ENCODE measurements around the gene RAPGEF6.

RAPGEF6 gene

GRCh38 chr5:131548176-131548575 lies 86.9 kb downstream of the RAPGEF6 start:
- H3K27ac Mint-ChIP-seq: no peak overlapping the region
- H3K9me3 Mint-ChIP-seq: no peaks in the 10 kb centered on the region
- no peak for ATAC-seq
- peaks cover 24% of the 10 kb centered on the region for H3K4me1 Mint-ChIP-seq
- H3K27me3 Mint-ChIP-seq: no peaks in the 10 kb centered on the region
- no peak overlapping the region for H3K4me3 Mint-ChIP-seq
- peaks cover 60% of the 10 kb centered on the region for H3K36me3 Mint-ChIP-seq

- Mint-ChIP-seq H3K9me3 (no peaks in the 10 kb centered on the region), H3K27me3 (no peaks in the 10 kb centered on the region), H3K27ac (no peak overlapping the region), H3K4me1 (peaks cover 11% of the 10 kb centered on the region), H3K4me3 (no peak overlapping the region), H3K36me3 (peaks cover 55% of the 10 kb centered on the region)
- no peak for ATAC-seq
Observed at GRCh38 chr5:131545845-131546244, 89.2 kb downstream of the RAPGEF6 start.

- ATAC-seq: no peak
- Mint-ChIP-seq H3K27me3 (no peaks in the 10 kb centered on the region), H3K27ac (peak overlapping the region; percentile 6), H3K4me1 (no peaks in the 10 kb centered on the region), H3K9me3 (no peaks in the 10 kb centered on the region), H3K36me3 (peaks cover 42% of the 10 kb centered on the region), H3K4me3 (no peak overlapping the region)
Observed at GRCh38 chr5:131542723-131543122, 92.3 kb downstream of the RAPGEF6 start.

- no peak overlapping the region for H3K4me3 Mint-ChIP-seq
Observed at GRCh38 chr5:131541762-131542161, 93.3 kb downstream of the RAPGEF6 start.

GRCh38 chr5:131541071-131541470 lies 94.0 kb downstream of the RAPGEF6 start:
- no peak overlapping the region for H3K4me3 Mint-ChIP-seq
- no peak overlapping the region for H3K27ac Mint-ChIP-seq
- no peaks in the 10 kb centered on the region for H3K27me3 Mint-ChIP-seq
- H3K36me3 Mint-ChIP-seq: peaks cover 34% of the 10 kb centered on the region
- H3K4me1 Mint-ChIP-seq: peaks cover 13% of the 10 kb centered on the region
- H3K9me3 Mint-ChIP-seq: no peaks in the 10 kb centered on the region
- no peak for ATAC-seq

More at GRCh38 chr5:131541762-131542161, 93.3 kb downstream of the RAPGEF6 start:
- ATAC-seq: no peak
- Mint-ChIP-seq H3K27ac (no peak overlapping the region), H3K9me3 (no peaks in the 10 kb centered on the region), H3K4me1 (peaks cover 6% of the 10 kb centered on the region), H3K27me3 (no peaks in the 10 kb centered on the region), H3K36me3 (peaks cover 35% of the 10 kb centered on the region)

GRCh38 chr5:131539251-131539650 lies 95.8 kb downstream of the RAPGEF6 start:
- H3K36me3 Mint-ChIP-seq: peaks cover 28% of the 10 kb centered on the region
- H3K27me3 Mint-ChIP-seq: no peaks in the 10 kb centered on the region
- no peak overlapping the region for H3K27ac Mint-ChIP-seq
- no peaks in the 10 kb centered on the region for H3K9me3 Mint-ChIP-seq
- no peak for ATAC-seq
- H3K4me3 Mint-ChIP-seq: no peak overlapping the region
- peaks cover 14% of the 10 kb centered on the region for H3K4me1 Mint-ChIP-seq

- peaks cover 14% of the 10 kb centered on the region for H3K4me1 Mint-ChIP-seq
- H3K4me3 Mint-ChIP-seq: no peak overlapping the region
- H3K27me3 Mint-ChIP-seq: no peaks in the 10 kb centered on the region
- no peak for ATAC-seq
- peaks cover 27% of the 10 kb centered on the region for H3K36me3 Mint-ChIP-seq
- no peaks in the 10 kb centered on the region for H3K9me3 Mint-ChIP-seq
- no peak overlapping the region for H3K27ac Mint-ChIP-seq
Observed at GRCh38 chr5:131538177-131538593, 96.8 kb downstream of the RAPGEF6 start.

- no peaks in the 10 kb centered on the region for H3K27me3 Mint-ChIP-seq
- peaks cover 18% of the 10 kb centered on the region for H3K36me3 Mint-ChIP-seq
- no peaks in the 10 kb centered on the region for H3K9me3 Mint-ChIP-seq
- peak overlapping the region; percentile 17 for H3K27ac Mint-ChIP-seq
- no peak overlapping the region for H3K4me3 Mint-ChIP-seq
- ATAC-seq: no peak
- peaks cover 18% of the 10 kb centered on the region for H3K4me1 Mint-ChIP-seq
Observed at GRCh38 chr5:131536850-131537448, 98.1 kb downstream of the RAPGEF6 start.

GRCh38 chr5:131536211-131536826 lies 98.7 kb downstream of the RAPGEF6 start:
- ATAC-seq: peak; percentile 94
- Mint-ChIP-seq H3K27ac (peak overlapping the region; percentile 17), H3K4me3 (peak overlapping the region; percentile 1), H3K4me1 (peaks cover 18% of the 10 kb centered on the region), H3K36me3 (peaks cover 18% of the 10 kb centered on the region), H3K27me3 (no peaks in the 10 kb centered on the region), H3K9me3 (no peaks in the 10 kb centered on the region)

- Mint-ChIP-seq H3K4me3 (no peak overlapping the region), H3K4me1 (peaks cover 18% of the 10 kb centered on the region), H3K27ac (peak overlapping the region; percentile 42), H3K36me3 (peaks cover 12% of the 10 kb centered on the region), H3K9me3 (no peaks in the 10 kb centered on the region), H3K27me3 (no peaks in the 10 kb centered on the region)
- ATAC-seq: no peak
Observed at GRCh38 chr5:131534974-131535373, 100.1 kb downstream of the RAPGEF6 start.

- H3K4me1 Mint-ChIP-seq: peaks cover 21% of the 10 kb centered on the region
- no peak overlapping the region for H3K4me3 Mint-ChIP-seq
- no peak for ATAC-seq
Observed at GRCh38 chr5:131533836-131534235, 101.2 kb downstream of the RAPGEF6 start.

GRCh38 chr5:131532031-131532640 lies 102.9 kb downstream of the RAPGEF6 start:
- Mint-ChIP-seq H3K36me3 (peaks cover 24% of the 10 kb centered on the region), H3K27ac (no peak overlapping the region), H3K4me3 (no peak overlapping the region), H3K27me3 (no peaks in the 10 kb centered on the region), H3K9me3 (no peaks in the 10 kb centered on the region), H3K4me1 (peaks cover 29% of the 10 kb centered on the region)
- ATAC-seq: no peak

More at GRCh38 chr5:131533836-131534235, 101.2 kb downstream of the RAPGEF6 start:
- Mint-ChIP-seq H3K9me3 (no peaks in the 10 kb centered on the region), H3K27ac (no peak overlapping the region), H3K27me3 (no peaks in the 10 kb centered on the region), H3K36me3 (peaks cover 13% of the 10 kb centered on the region)

- ATAC-seq: no peak
- H3K27me3 Mint-ChIP-seq: no peaks in the 10 kb centered on the region
- H3K4me1 Mint-ChIP-seq: peaks cover 31% of the 10 kb centered on the region
- H3K27ac Mint-ChIP-seq: no peak overlapping the region
- H3K9me3 Mint-ChIP-seq: no peaks in the 10 kb centered on the region
- H3K4me3 Mint-ChIP-seq: no peak overlapping the region
- H3K36me3 Mint-ChIP-seq: peaks cover 33% of the 10 kb centered on the region
Observed at GRCh38 chr5:131530706-131531331, 104.2 kb downstream of the RAPGEF6 start.

- Mint-ChIP-seq H3K4me1 (peaks cover 34% of the 10 kb centered on the region), H3K4me3 (no peak overlapping the region), H3K36me3 (peaks cover 23% of the 10 kb centered on the region), H3K27me3 (no peaks in the 10 kb centered on the region), H3K9me3 (no peaks in the 10 kb centered on the region), H3K27ac (no peak overlapping the region)
- ATAC-seq: no peak
Observed at GRCh38 chr5:131528682-131529081, 106.3 kb downstream of the RAPGEF6 start.

- Mint-ChIP-seq H3K27ac (no peak overlapping the region), H3K9me3 (no peaks in the 10 kb centered on the region), H3K4me1 (peaks cover 30% of the 10 kb centered on the region), H3K27me3 (no peaks in the 10 kb centered on the region), H3K4me3 (no peak overlapping the region), H3K36me3 (peaks cover 35% of the 10 kb centered on the region)
- ATAC-seq: no peak
Observed at GRCh38 chr5:131525805-131526204, 109.2 kb downstream of the RAPGEF6 start.

All from stimulated activated memory B cell treated with anti-CD40 and anti-IgM and Interleukin-4, amounts not matched to agents 10 μg/mL and 1 μg/mL and 100 μg/mL, for 72 hours (primary cell).